ENCODE results near the gene HACE1.

- TF ChIP-seq EZH2 (IDR thresholded peaks at IDR 0.05; ENCODE audit: low read length, unreplicated experiment) (no peak), EZH2phosphoT487 (IDR thresholded peaks at IDR 0.05; ENCODE audit: borderline replicate concordance, low read length) (no peak), CTCF (conservative IDR thresholded peaks at IDR 0.05; ENCODE audit: low read depth, low read length) (no peak)
These were observed 25.9 kb upstream of the HACE1 start for GRCh38 chr6:104885518-104886043.

All from PC-3 (cell line).